Mesendoderm (in vitro differentiated cells): ENCODE results near the gene PIK3C2B.

Experiments used
- DNase-seq: peaks from one replicate; pipeline ENCODE4 v3.0.0; 2013
- H2AK5ac ChIP-seq: 2 replicates; pipeline ENCODE4 v1.6.1; 2013; ENCODE audit warnings: low read length, inconsistent platforms
- H2BK120ac ChIP-seq: 2 replicates; pipeline ENCODE4 v1.6.1; 2013; ENCODE audit warnings: low read depth, mild to moderate bottlenecking, low read length, moderate library complexity, mixed read lengths
- H2BK15ac ChIP-seq: replicated peaks from 2 replicates; pipeline ENCODE4 v1.6.1; 2013; ENCODE audit warnings: low read depth, mild to moderate bottlenecking, moderate library complexity
- H2BK5ac ChIP-seq: 2 replicates; pipeline ENCODE4 v1.6.1; 2013; ENCODE audit warnings: low read length, inconsistent platforms
- H3K18ac ChIP-seq: 2 replicates; pipeline ENCODE4 v1.6.1; 2013; ENCODE audit warnings: mild to moderate bottlenecking, low read length, mixed read lengths
- H3K23ac ChIP-seq: one replicate; pipeline ENCODE4 v1.6.1; 2013; ENCODE audit warnings: low read length
- H3K27ac ChIP-seq: 2 replicates; pipeline ENCODE4 v1.5.1; 2013; ENCODE audit warnings: low read depth, mild to moderate bottlenecking, inconsistent platforms, low read length, moderate library complexity
- H3K27me3 ChIP-seq: 2 replicates; pipeline ENCODE4 v1.6.1; 2013; ENCODE audit warnings: low read length, control low read depth, mild to moderate bottlenecking, inconsistent platforms; ENCODE audit not compliant: insufficient read depth, poor library complexity
- H3K36me3 ChIP-seq: 2 replicates; pipeline ENCODE4 v1.6.1; 2013; ENCODE audit warnings: low read length, inconsistent platforms; ENCODE audit not compliant: control insufficient read depth, insufficient read depth
- H3K4ac ChIP-seq: one replicate; pipeline ENCODE4 v1.6.1; 2013; ENCODE audit warnings: low read depth, mild to moderate bottlenecking, low read length, moderate library complexity
- H3K4me1 ChIP-seq: 2 replicates; pipeline ENCODE4 v1.6.1; 2013; ENCODE audit warnings: low read depth, low read length, inconsistent platforms; ENCODE audit not compliant: control insufficient read depth
- H3K4me2 ChIP-seq: 2 replicates; pipeline ENCODE4 v1.6.1; 2013; ENCODE audit warnings: low read length
- H3K4me3 ChIP-seq: 2 replicates; pipeline ENCODE4 v1.5.1; 2013; ENCODE audit warnings: mild to moderate bottlenecking, low read length
- H3K56ac ChIP-seq: one replicate; pipeline ENCODE4 v1.6.1; 2013; ENCODE audit warnings: low read length
- H3K79me1 ChIP-seq: 2 replicates; pipeline ENCODE4 v1.6.1; 2013; ENCODE audit warnings: low read length, inconsistent platforms
- H3K79me2 ChIP-seq: 2 replicates; pipeline ENCODE4 v1.6.1; 2013; ENCODE audit warnings: mild to moderate bottlenecking, low read length; ENCODE audit not compliant: control insufficient read depth, insufficient read depth
- H3K9ac ChIP-seq: 2 replicates; pipeline ENCODE4 v1.6.1; 2013; ENCODE audit warnings: low read length, inconsistent platforms
- H4K5ac ChIP-seq: one replicate; pipeline ENCODE4 v1.6.1; 2013; ENCODE audit warnings: low read length
- H4K8ac ChIP-seq: one replicate; pipeline ENCODE4 v1.6.1; 2013; ENCODE audit warnings: low read depth, mild to moderate bottlenecking, control low read depth, low read length, moderate library complexity
- WGBS: extraction: QIAGEN DNeasy Blood & Tissue Kit; methylation state at CpG from one replicate; pipeline ENCODE4 v1.1.7; 2013; ENCODE audit warnings: low lambda C conversion rate, missing lambda C conversion rate; ENCODE audit not compliant: insufficient coverage; ENCODE audit errors: extremely low coverage; 5-methylcytosine and 5-hydroxymethylcytosine counted together

The PIK3C2B gene

GRCh38 chr1:204476563-204476962 is 18.0 kb downstream of the PIK3C2B start:
- Histone ChIP-seq H3K56ac (no peak overlapping the region), H3K27ac (no peak overlapping the region), H3K4me1 (peaks cover 9% of the 10 kb centered on the region), H3K79me1 (no peaks in the 10 kb centered on the region), H2AK5ac (no peak overlapping the region), H3K36me3 (no peaks in the 10 kb centered on the region), H3K4me2 (no peak overlapping the region), H4K5ac (no peak overlapping the region), H3K79me2 (no peaks in the 10 kb centered on the region), H3K23ac (no peak overlapping the region), H3K4me3 (no peak overlapping the region), H3K27me3 (no peaks in the 10 kb centered on the region), H2BK5ac (no peak overlapping the region), H2BK15ac (no peak overlapping the region), H3K9ac (no peak overlapping the region), H3K18ac (no peak overlapping the region), H2BK120ac (no peak overlapping the region), H4K8ac (no peak overlapping the region), H3K4ac (no peak overlapping the region)
- WGBS: no CpG with 5 or more reads among the region's 5 CpGs
- DNase-seq: no peak

- H3K4me2 ChIP-seq: no peak overlapping the region
- H3K79me2 ChIP-seq: no peaks in the 10 kb centered on the region
- no peak overlapping the region for H3K4ac ChIP-seq
- no peaks in the 10 kb centered on the region for H3K27me3 ChIP-seq
- no CpG with 5 or more reads among the region's 9 CpGs for whole genome bisulfite sequencing
- no peak overlapping the region for H3K56ac ChIP-seq
- peaks cover 9% of the 10 kb centered on the region for H3K4me1 ChIP-seq
- H3K79me1 ChIP-seq: no peaks in the 10 kb centered on the region
- no peaks in the 10 kb centered on the region for H3K36me3 ChIP-seq
- H3K9ac ChIP-seq: no peak overlapping the region
- H2BK15ac ChIP-seq: no peak overlapping the region
- no peak overlapping the region for H4K8ac ChIP-seq
- no peak overlapping the region for H3K23ac ChIP-seq
- no peak overlapping the region for H3K27ac ChIP-seq
- H2BK120ac ChIP-seq: no peak overlapping the region
- no peak overlapping the region for H3K18ac ChIP-seq
- no peak for DNase-seq
- H4K5ac ChIP-seq: no peak overlapping the region
- H3K4me3 ChIP-seq: no peak overlapping the region
- no peak overlapping the region for H2AK5ac ChIP-seq
- no peak overlapping the region for H2BK5ac ChIP-seq
Observed at GRCh38 chr1:204475656-204476432, 18.8 kb downstream of the PIK3C2B start.

GRCh38 chr1:204473400-204473965 is 21.1 kb downstream of the PIK3C2B start:
- Histone ChIP-seq H3K27ac (no peak overlapping the region), H2BK120ac (no peak overlapping the region), H3K4me3 (no peak overlapping the region), H3K18ac (no peak overlapping the region), H2BK15ac (no peak overlapping the region), H3K56ac (no peak overlapping the region), H3K79me2 (no peaks in the 10 kb centered on the region), H3K79me1 (no peaks in the 10 kb centered on the region), H4K8ac (no peak overlapping the region), H2AK5ac (no peak overlapping the region), H3K9ac (no peak overlapping the region), H4K5ac (no peak overlapping the region), H3K4me2 (no peak overlapping the region), H3K27me3 (no peaks in the 10 kb centered on the region), H2BK5ac (no peak overlapping the region), H3K23ac (no peak overlapping the region), H3K4me1 (peaks cover 9% of the 10 kb centered on the region), H3K36me3 (no peaks in the 10 kb centered on the region), H3K4ac (no peak overlapping the region)
- no CpG with 5 or more reads among the region's 1 CpG for WGBS
- DNase-seq: peak; percentile 70

GRCh38 chr1:204472660-204473059 is 21.9 kb downstream of the PIK3C2B start:
- DNase-seq: no peak
- no CpG with 5 or more reads among the region's 2 CpGs for WGBS
- no peak overlapping the region for H3K27ac ChIP-seq

GRCh38 chr1:204471687-204472086 is 22.9 kb downstream of the PIK3C2B start:
- no peak overlapping the region for H4K5ac ChIP-seq

More at GRCh38 chr1:204472660-204473059, 21.9 kb downstream of the PIK3C2B start:
- Histone ChIP-seq H2BK15ac (no peak overlapping the region), H3K79me1 (no peaks in the 10 kb centered on the region), H2BK5ac (no peak overlapping the region), H3K4me1 (peaks cover 7% of the 10 kb centered on the region), H4K8ac (no peak overlapping the region), H2AK5ac (no peak overlapping the region), H3K4ac (no peak overlapping the region), H3K56ac (no peak overlapping the region), H3K27me3 (no peaks in the 10 kb centered on the region), H3K79me2 (no peaks in the 10 kb centered on the region), H2BK120ac (no peak overlapping the region), H3K23ac (no peak overlapping the region), H3K36me3 (no peaks in the 10 kb centered on the region), H4K5ac (no peak overlapping the region), H3K4me2 (no peak overlapping the region), H3K4me3 (no peak overlapping the region), H3K18ac (no peak overlapping the region), H3K9ac (no peak overlapping the region)

More at GRCh38 chr1:204471687-204472086, 22.9 kb downstream of the PIK3C2B start:
- no peak overlapping the region for H2BK5ac ChIP-seq
- H3K9ac ChIP-seq: no peak overlapping the region
- no peak overlapping the region for H2BK120ac ChIP-seq
- no peak overlapping the region for H3K4me3 ChIP-seq
- no peak overlapping the region for H3K4me2 ChIP-seq
- no peak overlapping the region for H3K23ac ChIP-seq
- no peaks in the 10 kb centered on the region for H3K79me2 ChIP-seq
- DNase-seq: no peak
- no peaks in the 10 kb centered on the region for H3K79me1 ChIP-seq
- H3K27me3 ChIP-seq: no peaks in the 10 kb centered on the region
- no peak overlapping the region for H4K8ac ChIP-seq
- no peak overlapping the region for H3K56ac ChIP-seq
- no peak overlapping the region for H2AK5ac ChIP-seq
- WGBS: no CpG with 5 or more reads among the region's 4 CpGs
- H3K4ac ChIP-seq: no peak overlapping the region
- H3K18ac ChIP-seq: no peak overlapping the region
- H3K27ac ChIP-seq: no peak overlapping the region
- no peaks in the 10 kb centered on the region for H3K36me3 ChIP-seq
- peaks cover 4% of the 10 kb centered on the region for H3K4me1 ChIP-seq
- no peak overlapping the region for H2BK15ac ChIP-seq
